NCI-H1105 (cell line): ENCODE data around the gene CASKIN1.

Source experiments
- DNase-seq: peaks from one replicate; lab custom pipeline; 2025; lab: John Stamatoyannopoulos, UW

Gene CASKIN1

GRCh38 chr16:2190659-2191445 is 5.6 kb downstream of the CASKIN1 start:
- no peak for DNase-seq

GRCh38 chr16:2190002-2190658 is 6.3 kb downstream of the CASKIN1 start:
- no peak for DNase-seq

- no peak for DNase-seq
Observed at GRCh38 chr16:2189252-2189893, 7.0 kb downstream of the CASKIN1 start.

- DNase-seq = no peak
Observed at GRCh38 chr16:2188395-2188794, 8.0 kb downstream of the CASKIN1 start.

GRCh38 chr16:2187212-2187611 is 9.2 kb downstream of the CASKIN1 start:
- no peak for DNase-seq

GRCh38 chr16:2186505-2186904 is 9.9 kb downstream of the CASKIN1 start:
- DNase-seq = no peak

GRCh38 chr16:2186064-2186463 is 10.3 kb downstream of the CASKIN1 start:
- no peak for DNase-seq

- DNase-seq = no peak
Observed at GRCh38 chr16:2184962-2185361, 11.4 kb downstream of the CASKIN1 start.

GRCh38 chr16:2184346-2184745 is 12.1 kb downstream of the CASKIN1 start:
- no peak for DNase-seq

- DNase-seq = no peak
Observed at GRCh38 chr16:2183671-2184070, 12.7 kb downstream of the CASKIN1 start.

- DNase-seq = no peak
Observed at GRCh38 chr16:2181952-2182351, 14.5 kb downstream of the CASKIN1 start.

GRCh38 chr16:2180962-2181923 is 15.2 kb downstream of the CASKIN1 start:
- no peak for DNase-seq

GRCh38 chr16:2180461-2180860 is 15.9 kb downstream of the CASKIN1 start:
- no peak for DNase-seq

- DNase-seq = no peak
Observed at GRCh38 chr16:2179576-2179975, 16.8 kb downstream of the CASKIN1 start.

GRCh38 chr16:2179107-2179501 is 17.3 kb downstream of the CASKIN1 start:
- DNase-seq = no peak

- DNase-seq = no peak
Observed at GRCh38 chr16:2178321-2179106, 17.9 kb downstream of the CASKIN1 start.

- DNase-seq = no peak
Observed at GRCh38 chr16:2177561-2177960, 18.8 kb downstream of the CASKIN1 start.

- DNase-seq = no peak
Observed at GRCh38 chr16:2177101-2177500, 19.3 kb downstream of the CASKIN1 start.

GRCh38 chr16:2176047-2176446 is 20.4 kb downstream of the CASKIN1 start:
- DNase-seq = no peak

- no peak for DNase-seq
Observed at GRCh38 chr16:2175454-2175853, 21.0 kb downstream of the CASKIN1 start.
